Liver (tissue), 3 donors: ENCODE data around the gene ATXN1.

Experiments used
- GABPA ChIP-seq, 2 donors: IDR thresholded peaks in 1 of 2; conservative IDR thresholded peaks in 1 of 2; 2 replicates each; pipeline ENCODE4 v1.6.1; 2016; ENCODE audit warnings: antibody characterized with exemption in 2 of 2, mild to moderate bottlenecking in 1 of 2, moderate library complexity in 1 of 2
- JUND ChIP-seq, 2 donors: IDR thresholded peaks; 2 replicates each; pipeline ENCODE4 v1.6.1; 2016; ENCODE audit warnings: antibody characterized with exemption in 2 of 2
- TAF1 ChIP-seq: conservative IDR thresholded peaks from 2 replicates; pipeline ENCODE4 v1.6.1; 2016; ENCODE audit warnings: antibody characterized with exemption, mild to moderate bottlenecking
- YY1 ChIP-seq: IDR thresholded peaks from 2 replicates; pipeline ENCODE4 v1.6.1; 2016; ENCODE audit warnings: antibody characterized with exemption, mild to moderate bottlenecking
- TF ChIP-seq, protein P1 (sequence below): fragments of 150-350 bp; IDR thresholded peaks from 2 replicates; pipeline ENCODE4 v1.5.1; 2017; ENCODE audit warnings: improper control_type of control experiment, low read depth, low read length; ENCODE audit not compliant: missing input control
- donor health status: healthy.
- donor health status: healthy.

DNA sequence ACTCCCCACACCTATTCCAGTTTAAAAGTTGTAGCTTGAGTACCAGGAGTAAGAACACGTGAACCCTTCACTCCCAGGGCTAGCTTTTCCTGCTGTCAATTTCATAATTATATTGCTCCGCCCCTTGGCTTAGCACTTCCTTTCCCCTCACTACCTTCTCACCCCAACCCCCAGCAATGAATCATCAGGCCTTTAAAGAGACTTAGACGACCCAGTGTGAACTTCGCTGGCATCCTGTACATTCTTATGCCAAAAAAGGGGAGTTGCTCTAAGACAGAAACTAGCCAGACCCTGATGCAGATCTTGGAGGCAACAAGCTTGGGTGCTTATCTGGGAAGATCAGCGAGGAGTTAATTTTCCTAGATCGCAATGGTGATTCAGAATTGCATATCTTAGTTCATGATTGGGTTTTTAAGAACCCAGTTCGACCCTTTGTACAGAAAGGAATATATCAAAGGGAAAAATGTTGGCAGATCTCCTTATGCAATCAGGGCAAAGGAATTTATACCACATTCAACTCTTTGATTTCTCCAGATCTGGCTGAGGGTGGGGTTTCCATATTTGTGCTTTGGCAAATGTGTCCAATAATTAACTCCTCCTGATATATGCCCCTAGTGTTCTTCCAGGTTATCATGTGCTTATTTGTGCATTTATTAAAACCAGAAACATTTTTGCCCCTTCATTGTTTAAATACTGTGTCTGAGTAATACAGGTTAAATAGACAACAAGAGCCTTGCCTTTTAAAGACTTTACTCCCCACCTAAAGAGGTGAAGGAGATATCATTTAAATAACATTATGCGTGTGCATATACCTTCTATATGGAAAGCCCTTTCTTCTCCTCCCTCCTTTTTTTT is 8.1 kb upstream of the ATXN1 start:
- TF ChIP-seq, protein P1, sequence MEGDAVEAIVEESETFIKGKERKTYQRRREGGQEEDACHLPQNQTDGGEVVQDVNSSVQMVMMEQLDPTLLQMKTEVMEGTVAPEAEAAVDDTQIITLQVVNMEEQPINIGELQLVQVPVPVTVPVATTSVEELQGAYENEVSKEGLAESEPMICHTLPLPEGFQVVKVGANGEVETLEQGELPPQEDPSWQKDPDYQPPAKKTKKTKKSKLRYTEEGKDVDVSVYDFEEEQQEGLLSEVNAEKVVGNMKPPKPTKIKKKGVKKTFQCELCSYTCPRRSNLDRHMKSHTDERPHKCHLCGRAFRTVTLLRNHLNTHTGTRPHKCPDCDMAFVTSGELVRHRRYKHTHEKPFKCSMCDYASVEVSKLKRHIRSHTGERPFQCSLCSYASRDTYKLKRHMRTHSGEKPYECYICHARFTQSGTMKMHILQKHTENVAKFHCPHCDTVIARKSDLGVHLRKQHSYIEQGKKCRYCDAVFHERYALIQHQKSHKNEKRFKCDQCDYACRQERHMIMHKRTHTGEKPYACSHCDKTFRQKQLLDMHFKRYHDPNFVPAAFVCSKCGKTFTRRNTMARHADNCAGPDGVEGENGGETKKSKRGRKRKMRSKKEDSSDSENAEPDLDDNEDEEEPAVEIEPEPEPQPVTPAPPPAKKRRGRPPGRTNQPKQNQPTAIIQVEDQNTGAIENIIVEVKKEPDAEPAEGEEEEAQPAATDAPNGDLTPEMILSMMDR = no peak
- TF ChIP-seq JUND (IDR thresholded peaks at IDR 0.05) (peak; percentile 45 to 54), TAF1 (no peak), GABPA (IDR thresholded peaks at IDR 0.05 in 1 of 2, conservative IDR thresholded peaks at IDR 0.05 in 1 of 2) (no peak), YY1 (no peak)
